Measurements from ENCODE around the gene FAM20C.

Gene FAM20C

GRCh38 chr7:191981-192649 lies at the start of gene FAM20C:
FAM20C (plus strand) TSS chr7:192571; CDS start chr7:193200, 629 bp downstream.
- H3K4me3 ChIP-seq (ENCODE audit: low read length): no peak within 1 kb of the TSS
- TF ChIP-seq ZNF274 (IDR thresholded peaks at IDR 0.05; ENCODE audit: low read depth, low read length): no peak

GRCh38 chr7:143145-143751 lies 49.1 kb upstream of the FAM20C start:
- no peak for TF ChIP-seq ZNF274 (IDR thresholded peaks at IDR 0.05; ENCODE audit: low read depth, low read length)

GRCh38 chr7:143811-144453 lies 48.4 kb upstream of the FAM20C start:
- TF ChIP-seq ZNF274 (IDR thresholded peaks at IDR 0.05; ENCODE audit: low read depth, low read length): no peak

More at GRCh38 chr7:143145-143751, 49.1 kb upstream of the FAM20C start:
- no peak overlapping the region for H3K4me3 ChIP-seq (ENCODE audit: low read length)

GRCh38 chr7:144454-144826 lies 47.9 kb upstream of the FAM20C start:
- no peak overlapping the region; the same call in 1 of the 2 replicates for H3K4me3 ChIP-seq (ENCODE audit: low read length)
- no peak for TF ChIP-seq ZNF274 (IDR thresholded peaks at IDR 0.05; ENCODE audit: low read depth, low read length)

More at GRCh38 chr7:143811-144453, 48.4 kb upstream of the FAM20C start:
- H3K4me3 ChIP-seq (ENCODE audit: low read length): no peak overlapping the region; the same call in 1 of the 2 replicates

- no peak overlapping the region for H3K4me3 ChIP-seq (ENCODE audit: low read length)
- no peak for TF ChIP-seq ZNF274 (IDR thresholded peaks at IDR 0.05; ENCODE audit: low read depth, low read length)
These were observed 46.5 kb upstream of the FAM20C start for GRCh38 chr7:145863-146262.

- H3K4me3 ChIP-seq (ENCODE audit: low read length): peak overlapping the region; percentile 83
- no peak for TF ChIP-seq ZNF274 (IDR thresholded peaks at IDR 0.05; ENCODE audit: low read depth, low read length)
These were observed 43.8 kb upstream of the FAM20C start for GRCh38 chr7:148543-148931.

- TF ChIP-seq ZNF274 (IDR thresholded peaks at IDR 0.05; ENCODE audit: low read depth, low read length): no peak
- H3K4me3 ChIP-seq (ENCODE audit: low read length): peak overlapping the region; percentile 83
These were observed 43.2 kb upstream of the FAM20C start for GRCh38 chr7:148932-149790.

GRCh38 chr7:149791-150636 lies 42.4 kb upstream of the FAM20C start:
- no peak for TF ChIP-seq ZNF274 (IDR thresholded peaks at IDR 0.05; ENCODE audit: low read depth, low read length)
- H3K4me3 ChIP-seq (ENCODE audit: low read length): peak overlapping the region; percentile 53; the same call in 1 of the 2 replicates

- H3K4me3 ChIP-seq (ENCODE audit: low read length): no peak overlapping the region
- no peak for TF ChIP-seq ZNF274 (IDR thresholded peaks at IDR 0.05; ENCODE audit: low read depth, low read length)
These were observed 41.6 kb upstream of the FAM20C start for GRCh38 chr7:150811-151221.

GRCh38 chr7:151346-152050 lies 40.9 kb upstream of the FAM20C start:
- H3K4me3 ChIP-seq (ENCODE audit: low read length): no peak overlapping the region
- TF ChIP-seq ZNF274 (IDR thresholded peaks at IDR 0.05; ENCODE audit: low read depth, low read length): no peak

GRCh38 chr7:152702-153391 lies 39.5 kb upstream of the FAM20C start:
- TF ChIP-seq ZNF274 (IDR thresholded peaks at IDR 0.05; ENCODE audit: low read depth, low read length): no peak

GRCh38 chr7:153604-154003 lies 38.8 kb upstream of the FAM20C start:
- H3K4me3 ChIP-seq (ENCODE audit: low read length): no peak overlapping the region
- TF ChIP-seq ZNF274 (IDR thresholded peaks at IDR 0.05; ENCODE audit: low read depth, low read length): no peak

More at GRCh38 chr7:152702-153391, 39.5 kb upstream of the FAM20C start:
- no peak overlapping the region for H3K4me3 ChIP-seq (ENCODE audit: low read length)
